ENCODE results near the gene HPCAL4. TPM values are rescaled to one million over a fixed set of nuclear protein-coding genes. Genes with fewer than 3 reads are reported as not detected.

The HPCAL4 gene
- total and polyA plus RNA-seq, 2 experiments from 2014 or later: 0.08 to 1.2 TPM

GRCh38 chr1:39676948-39677548 lies 14.2 kb downstream of the HPCAL4 start:
- peaks cover 13% of the 10 kb centered on the region; the same call in 1 of the 2 replicates for H4K20me1 ChIP-seq (replicated peaks; ENCODE audit: insufficient read depth)
- H3K4me1 ChIP-seq (ENCODE audit: insufficient read depth): peaks cover 5% of the 10 kb centered on the region; the same call in 1 of the 2 replicates
- H3K4me2 ChIP-seq: no peak overlapping the region
- H3F3A ChIP-seq (replicated peaks; ENCODE audit: low read depth): no peaks in the 10 kb centered on the region
- TF ChIP-seq ZNF331 (CRISPR knock-in tag; IDR thresholded peaks at IDR 0.05; ENCODE audit: low read depth): no peak
- no peak for TF ChIP-seq EZH2phosphoT487 (IDR thresholded peaks at IDR 0.05; ENCODE audit: unreplicated experiment)
- no peak for TF ChIP-seq JUNB (IDR thresholded peaks at IDR 0.05; ENCODE audit: unreplicated experiment)
- TF ChIP-seq ZNF462 (CRISPR knock-in tag; IDR thresholded peaks at IDR 0.05): no peak
- TF ChIP-seq POLR2AphosphoS5 (IDR thresholded peaks at IDR 0.05; ENCODE audit: low read depth): no peak
- TF ChIP-seq NANOG (IDR thresholded peaks at IDR 0.05; ENCODE audit: borderline replicate concordance): no peak
- no peak for TF ChIP-seq ZNF114 (CRISPR knock-in tag; IDR thresholded peaks at IDR 0.05)
- TF ChIP-seq, protein P1, sequence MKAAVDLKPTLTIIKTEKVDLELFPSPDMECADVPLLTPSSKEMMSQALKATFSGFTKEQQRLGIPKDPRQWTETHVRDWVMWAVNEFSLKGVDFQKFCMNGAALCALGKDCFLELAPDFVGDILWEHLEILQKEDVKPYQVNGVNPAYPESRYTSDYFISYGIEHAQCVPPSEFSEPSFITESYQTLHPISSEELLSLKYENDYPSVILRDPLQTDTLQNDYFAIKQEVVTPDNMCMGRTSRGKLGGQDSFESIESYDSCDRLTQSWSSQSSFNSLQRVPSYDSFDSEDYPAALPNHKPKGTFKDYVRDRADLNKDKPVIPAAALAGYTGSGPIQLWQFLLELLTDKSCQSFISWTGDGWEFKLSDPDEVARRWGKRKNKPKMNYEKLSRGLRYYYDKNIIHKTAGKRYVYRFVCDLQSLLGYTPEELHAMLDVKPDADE (IDR thresholded peaks at IDR 0.05): no peak
- TF ChIP-seq, protein P2, sequence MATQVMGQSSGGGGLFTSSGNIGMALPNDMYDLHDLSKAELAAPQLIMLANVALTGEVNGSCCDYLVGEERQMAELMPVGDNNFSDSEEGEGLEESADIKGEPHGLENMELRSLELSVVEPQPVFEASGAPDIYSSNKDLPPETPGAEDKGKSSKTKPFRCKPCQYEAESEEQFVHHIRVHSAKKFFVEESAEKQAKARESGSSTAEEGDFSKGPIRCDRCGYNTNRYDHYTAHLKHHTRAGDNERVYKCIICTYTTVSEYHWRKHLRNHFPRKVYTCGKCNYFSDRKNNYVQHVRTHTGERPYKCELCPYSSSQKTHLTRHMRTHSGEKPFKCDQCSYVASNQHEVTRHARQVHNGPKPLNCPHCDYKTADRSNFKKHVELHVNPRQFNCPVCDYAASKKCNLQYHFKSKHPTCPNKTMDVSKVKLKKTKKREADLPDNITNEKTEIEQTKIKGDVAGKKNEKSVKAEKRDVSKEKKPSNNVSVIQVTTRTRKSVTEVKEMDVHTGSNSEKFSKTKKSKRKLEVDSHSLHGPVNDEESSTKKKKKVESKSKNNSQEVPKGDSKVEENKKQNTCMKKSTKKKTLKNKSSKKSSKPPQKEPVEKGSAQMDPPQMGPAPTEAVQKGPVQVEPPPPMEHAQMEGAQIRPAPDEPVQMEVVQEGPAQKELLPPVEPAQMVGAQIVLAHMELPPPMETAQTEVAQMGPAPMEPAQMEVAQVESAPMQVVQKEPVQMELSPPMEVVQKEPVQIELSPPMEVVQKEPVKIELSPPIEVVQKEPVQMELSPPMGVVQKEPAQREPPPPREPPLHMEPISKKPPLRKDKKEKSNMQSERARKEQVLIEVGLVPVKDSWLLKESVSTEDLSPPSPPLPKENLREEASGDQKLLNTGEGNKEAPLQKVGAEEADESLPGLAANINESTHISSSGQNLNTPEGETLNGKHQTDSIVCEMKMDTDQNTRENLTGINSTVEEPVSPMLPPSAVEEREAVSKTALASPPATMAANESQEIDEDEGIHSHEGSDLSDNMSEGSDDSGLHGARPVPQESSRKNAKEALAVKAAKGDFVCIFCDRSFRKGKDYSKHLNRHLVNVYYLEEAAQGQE (IDR thresholded peaks at IDR 0.05; ENCODE audit: unreplicated experiment): no peak
- no peak for TF ChIP-seq STAT1 (IDR thresholded peaks at IDR 0.05; ENCODE audit: unreplicated experiment)
- peaks cover 96% of the 10 kb centered on the region for H3K27me3 Mint-ChIP-seq (ENCODE audit: insufficient read depth, low read depth, poor library complexity)
- H3K4me1 Mint-ChIP-seq: 0 out of 3 replicates have a peak, but pooled peaks cover 4% of the 10 kb centered on the region
- ATAC-seq: no peak
- no peaks in the 10 kb centered on the region for H3K36me3 ChIP-seq (ENCODE audit: insufficient read depth)
- peaks cover 98% of the 10 kb centered on the region for H3K27me3 ChIP-seq (ENCODE audit: insufficient read depth)
- no peak overlapping the region for H3K27ac ChIP-seq (ENCODE audit: low read depth)
- H3K9me3 Mint-ChIP-seq: no peaks in the 10 kb centered on the region
- H3K4me3 ChIP-seq: no peak overlapping the region
- DNase-seq (ENCODE audit: low spot score): no peak
- H3K79me2 ChIP-seq (replicated peaks; ENCODE audit: insufficient read depth): no peaks in the 10 kb centered on the region
- no peaks in the 10 kb centered on the region for H3K36me3 Mint-ChIP-seq (ENCODE audit: low read depth)
- H2AFZ ChIP-seq: no peak overlapping the region
- no peaks in the 10 kb centered on the region for H3K9me2 ChIP-seq (ENCODE audit: insufficient read depth)
- no peak overlapping the region for H3K4me3 Mint-ChIP-seq
- H3K27ac Mint-ChIP-seq: no peak overlapping the region

Measured in GM23338 (cell line).